RCC 7860 (cell line): ENCODE data around the gene RSU1.
"Not testable (repeated sequence)": the region's sequence is repeated elsewhere in the genome, so short reads cannot be mapped to it uniquely, and the experiment has no call there.

Experiments used
- DNase-seq: peaks from one replicate; pipeline ENCODE4 v3.0.0-alpha.2; 2015; ENCODE audit warnings: low spot score
- FAIRE-seq: peaks from 2 replicates; lab custom pipeline; 2012; peaks lifted over from hg19 to GRCh38; lab: Jason Lieb, UNC

RSU1 gene

GRCh38 chr10:16817125-16818019 lies at the start of gene RSU1:
Gene RSU1 (minus strand): TSS chr10:16817424. CDS start chr10:16817081, 343 bp downstream.
- DNase-seq: peak; percentile 100

DNA sequence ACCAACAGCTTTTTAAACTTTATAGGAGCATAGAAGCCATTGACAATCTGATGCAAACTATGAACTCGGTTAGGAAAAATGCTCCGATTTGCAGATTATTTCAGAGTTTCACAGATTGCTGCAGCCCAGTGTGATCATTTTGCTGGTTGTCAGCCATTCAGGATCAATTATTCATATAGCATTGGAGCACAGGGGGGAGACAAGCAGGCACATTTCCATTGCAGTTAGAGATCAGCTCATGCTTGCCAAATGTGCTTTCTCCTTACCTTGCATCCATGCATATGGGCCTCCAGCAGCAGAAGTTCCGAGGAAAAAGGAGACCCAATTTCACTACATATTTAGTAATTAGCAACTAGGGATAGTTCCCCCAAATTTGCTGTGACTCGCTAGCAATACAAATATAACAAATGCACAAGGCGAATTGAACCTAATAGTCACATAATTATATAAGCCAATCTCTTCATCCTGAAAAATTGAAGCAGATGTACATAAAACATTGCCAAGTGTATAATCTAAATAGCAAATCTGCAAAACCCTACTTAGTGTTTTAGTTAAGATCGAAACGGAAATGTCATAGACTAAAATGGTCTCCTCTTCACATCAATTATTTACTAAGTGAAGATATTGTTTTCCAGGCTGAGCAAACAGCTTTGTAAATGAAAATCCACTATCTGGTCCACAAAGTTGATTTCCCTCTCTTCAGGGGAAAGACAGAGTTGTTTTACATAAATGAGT lies 49.5 kb upstream of the RSU1 start:
- FAIRE-seq (no peak), DNase-seq (no peak)

More at GRCh38 chr10:16817125-16818019, at the start of gene RSU1:
- peak; percentile 96 for FAIRE-seq

GRCh38 chr10:16865766-16866165 lies 48.5 kb upstream of the RSU1 start:
- DNase-seq: no peak
- no peak for FAIRE-seq

DNA sequence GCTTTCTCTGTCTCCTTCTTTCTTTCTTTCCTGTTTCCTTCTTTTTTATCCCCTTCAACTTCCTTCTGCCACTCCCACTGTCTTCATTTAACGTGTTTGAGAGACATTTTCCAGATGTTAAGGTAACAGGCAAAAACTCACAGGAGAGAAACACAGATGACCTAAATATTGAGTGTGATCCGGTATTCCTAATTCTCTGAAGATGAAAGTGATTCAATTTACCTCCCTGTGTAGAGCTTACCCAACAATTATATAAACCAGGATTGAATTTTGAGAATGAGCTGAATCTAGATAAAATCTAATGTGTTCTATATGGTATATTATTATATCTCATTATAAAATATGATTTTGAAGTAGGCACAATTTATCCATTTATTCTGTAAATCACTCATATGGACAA lies 46.5 kb upstream of the RSU1 start:
- no peak for FAIRE-seq
- DNase-seq: no peak

- FAIRE-seq (no peak), DNase-seq (no peak)
Observed at GRCh38 chr10:16857419-16857818, 40.2 kb upstream of the RSU1 start.

DNA sequence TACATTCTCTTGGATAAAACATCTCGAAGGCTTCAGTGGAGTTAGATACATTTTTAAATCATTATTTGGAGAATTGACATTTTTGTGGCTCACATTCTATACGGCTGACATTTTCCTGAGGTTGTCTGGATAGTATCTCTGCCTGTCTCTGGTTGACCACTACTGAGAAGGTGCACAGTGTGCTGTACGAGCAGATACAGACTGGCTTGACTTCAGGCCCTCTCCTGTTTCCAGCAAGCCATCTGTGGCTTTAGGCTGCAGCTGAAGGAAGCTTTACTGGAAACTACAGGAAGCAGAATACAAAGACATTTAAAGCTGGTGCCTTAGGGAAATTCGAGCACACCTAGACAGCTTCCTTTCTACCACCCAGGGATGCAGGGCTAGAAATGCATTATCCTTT lies 39.3 kb upstream of the RSU1 start:
- FAIRE-seq: no peak

GRCh38 chr10:16856092-16856491 lies 38.9 kb upstream of the RSU1 start:
- FAIRE-seq (no peak), DNase-seq (no peak)

More for the DNA sequence above, 39.3 kb upstream of the RSU1 start:
- no peak for DNase-seq

- DNase-seq (peak; percentile 27), FAIRE-seq (no peak)
Observed at GRCh38 chr10:16854623-16855022, 37.4 kb upstream of the RSU1 start.

DNA sequence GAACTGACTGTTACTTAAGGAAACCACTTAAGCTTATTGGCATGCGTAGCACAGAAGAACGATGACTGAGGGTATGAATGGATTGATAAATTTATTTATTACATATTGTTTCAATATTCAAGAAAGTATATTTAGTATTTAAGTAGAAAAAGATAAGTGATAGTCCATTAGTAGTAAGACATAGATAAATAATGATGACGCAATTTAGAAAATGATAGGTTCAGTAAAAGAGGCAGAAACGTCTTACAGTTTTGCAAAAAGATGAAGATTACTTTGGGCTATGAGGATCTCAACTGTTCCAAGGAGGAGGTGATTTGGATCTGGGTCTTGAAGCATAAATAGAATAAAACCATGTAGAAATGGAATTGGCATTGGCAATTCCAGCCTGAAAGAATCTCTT lies 36.6 kb upstream of the RSU1 start:
- no peak for DNase-seq
- no peak for FAIRE-seq

- peak; percentile 21 for FAIRE-seq
- DNase-seq: peak; percentile 55
Observed at GRCh38 chr10:16853201-16853600, 36.0 kb upstream of the RSU1 start.

GRCh38 chr10:16852624-16853023 lies 35.4 kb upstream of the RSU1 start:
- DNase-seq (no peak), FAIRE-seq (no peak)

- no peak for FAIRE-seq
- no peak for DNase-seq
Observed at GRCh38 chr10:16848562-16849154, 31.4 kb upstream of the RSU1 start.

- no peak for DNase-seq
- FAIRE-seq: no peak
Observed at GRCh38 chr10:16847644-16848043, 30.4 kb upstream of the RSU1 start.

DNA sequence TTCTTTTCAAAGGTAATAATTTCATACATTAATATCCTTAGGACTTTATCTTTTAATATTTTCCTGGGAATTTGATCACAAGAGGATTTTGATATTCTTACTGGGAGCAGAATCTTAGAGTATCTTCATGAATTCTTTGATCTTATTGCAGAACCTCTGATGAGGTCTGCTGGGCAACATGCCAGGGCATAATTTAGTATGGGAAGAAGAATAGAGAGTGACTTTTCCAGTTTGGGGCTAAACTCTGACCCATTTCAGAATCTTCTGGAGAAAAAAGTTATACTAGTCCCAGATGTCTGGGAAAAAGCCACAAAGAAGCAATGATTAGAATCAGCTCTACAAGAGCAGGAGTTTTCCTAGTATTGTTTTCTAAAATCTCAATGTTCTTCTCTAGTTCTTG lies 28.0 kb upstream of the RSU1 start:
- DNase-seq (no peak), FAIRE-seq (no peak)

GRCh38 chr10:16843252-16843870 lies 26.1 kb upstream of the RSU1 start:
- peak; percentile 91 for FAIRE-seq

DNA sequence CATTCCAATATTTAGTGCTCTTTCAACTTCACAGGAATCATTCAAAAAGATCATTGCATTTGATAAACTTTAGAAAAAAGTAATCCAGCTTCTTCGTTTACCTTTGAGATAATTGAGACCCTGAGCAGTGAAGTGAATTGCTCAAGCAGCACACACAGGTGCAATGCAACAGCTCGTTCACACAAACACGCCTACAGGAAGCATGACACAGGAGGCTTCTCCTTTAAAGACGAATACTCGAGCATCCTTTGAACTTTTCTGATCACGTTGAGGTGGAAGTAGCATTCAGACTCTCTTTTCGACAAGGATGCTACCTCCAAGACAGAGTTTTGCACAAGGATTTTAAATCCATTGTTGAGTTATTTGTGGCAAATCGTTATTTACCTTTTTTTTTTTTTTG lies 18.0 kb upstream of the RSU1 start:
- FAIRE-seq (no peak), DNase-seq (no peak)

More at GRCh38 chr10:16843252-16843870, 26.1 kb upstream of the RSU1 start:
- DNase-seq: peak; percentile 73

- FAIRE-seq (peak; percentile 67), DNase-seq (peak; percentile 70)
Observed at GRCh38 chr10:16832351-16833080, 15.3 kb upstream of the RSU1 start.

DNA sequence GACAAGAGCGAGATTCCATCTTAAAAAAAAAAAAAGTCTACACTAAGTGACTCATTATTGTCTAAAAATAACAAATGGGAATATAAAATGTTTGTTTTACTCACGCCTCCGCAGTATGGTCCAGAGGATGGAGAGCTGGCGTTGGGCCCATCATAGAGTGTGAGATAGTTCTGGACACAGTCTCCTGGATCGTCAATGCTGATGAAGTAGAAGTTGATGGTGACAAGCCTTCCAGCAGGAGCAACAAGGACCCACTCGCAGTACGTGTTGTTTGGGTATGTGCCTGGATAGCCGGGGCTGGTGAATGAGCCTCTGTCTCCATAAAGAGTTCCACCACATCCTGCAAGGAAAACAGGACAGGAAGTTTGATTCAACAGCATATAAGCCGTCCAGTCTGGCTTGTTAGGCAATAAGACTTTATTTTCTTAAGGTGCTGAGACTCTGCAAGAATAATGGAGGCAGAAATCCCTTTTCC lies 11.5 kb upstream of the RSU1 start:
- DNase-seq: peak; percentile 72
- FAIRE-seq: peak; percentile 18

DNA sequence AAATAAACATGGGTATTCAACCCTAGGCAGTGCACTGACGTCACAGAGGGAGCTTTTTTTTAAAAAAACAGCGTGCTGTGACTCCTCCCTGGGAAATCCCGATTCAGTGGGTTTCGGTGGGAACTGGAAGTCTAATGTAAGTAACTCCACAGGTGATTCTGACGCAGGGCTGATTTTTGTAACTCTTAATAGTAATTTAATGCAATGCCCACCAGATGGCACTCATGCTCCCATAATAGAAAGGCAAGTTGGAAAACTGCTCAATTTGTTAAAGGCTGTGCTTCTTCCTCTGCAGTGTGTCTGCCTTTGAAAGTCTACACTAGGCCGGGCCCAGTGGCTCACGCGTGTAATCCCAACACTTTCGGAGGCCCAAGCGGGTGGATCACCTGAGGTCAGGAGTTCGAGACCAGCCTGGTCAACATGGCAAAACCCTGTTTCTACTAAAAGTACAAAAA lies 10.9 kb upstream of the RSU1 start:
- DNase-seq: peak; percentile 69
- peak; percentile 67 for FAIRE-seq

DNA sequence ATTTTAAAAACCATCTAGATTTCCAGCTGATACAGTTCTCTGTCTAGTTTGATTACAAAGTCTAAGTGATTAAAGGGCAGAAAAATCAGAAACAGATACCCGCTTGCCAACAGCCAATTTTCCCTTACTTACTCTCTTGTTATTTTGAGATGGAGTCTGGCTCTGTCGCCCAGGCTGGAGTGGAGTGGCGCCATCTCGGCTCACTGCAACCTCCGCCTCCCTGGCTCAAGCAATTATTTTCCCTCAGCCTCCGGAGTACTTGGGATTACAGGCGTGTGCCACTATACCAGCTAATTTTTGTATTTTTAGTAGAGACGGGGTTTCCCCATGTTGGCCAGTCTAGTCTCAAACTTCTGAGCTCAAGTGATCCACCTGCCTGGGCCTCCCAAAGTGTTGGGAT lies 10.2 kb upstream of the RSU1 start:
- not testable (repeated sequence) for FAIRE-seq, DNase-seq
